Calu3 (cell line): ENCODE results near the gene RAP1GAP2. TPM values are rescaled to one million over a fixed set of nuclear protein-coding genes. Genes with fewer than 3 reads are reported as not detected.
"Not testable (repeated sequence)": the region's sequence is repeated elsewhere in the genome, so short reads cannot be mapped to it uniquely, and the experiment has no call there.

ENCODE experiments used
- BruUV-seq: library from RNA; stranded (reverse); fragments of 400-500 nt; replicated peaks from 2 replicates; lab custom pipeline; 2021; lab: Mats Ljungman, UMichigan
- CTCF ChIA-PET: fragments of 300-600 bp; sonication (Branson Sonifier 250); formaldehyde crosslinking; loops from one replicate; lab custom pipeline; 2022; ENCODE audit warnings: antibody characterized with exemption; lab: Charles Lee
- DNase-seq: peaks from one replicate; pipeline ENCODE4 v3.0.0; 2022
- H3K27ac Mint-ChIP-seq: one replicate; pipeline ENCODE4 v1.8.0; 2022; ENCODE audit warnings: mixed read lengths; ENCODE audit not compliant: unreplicated experiment
- H3K27me3 Mint-ChIP-seq: one replicate; pipeline ENCODE4 v1.8.0; 2022; ENCODE audit warnings: mixed read lengths; ENCODE audit not compliant: unreplicated experiment
- H3K36me3 Mint-ChIP-seq: one replicate; pipeline ENCODE4 v1.8.0; 2022; ENCODE audit warnings: mild to moderate bottlenecking, moderate library complexity, mixed read lengths; ENCODE audit not compliant: insufficient read depth, unreplicated experiment
- H3K4me1 Mint-ChIP-seq: one replicate; pipeline ENCODE4 v1.8.0; 2022; ENCODE audit warnings: mild to moderate bottlenecking, low read depth, mixed read lengths; ENCODE audit not compliant: unreplicated experiment
- H3K4me3 Mint-ChIP-seq: one replicate; pipeline ENCODE4 v1.8.0; 2022; ENCODE audit warnings: mild to moderate bottlenecking, low read depth, moderate library complexity, mixed read lengths; ENCODE audit not compliant: unreplicated experiment
- H3K9me3 Mint-ChIP-seq: one replicate; pipeline ENCODE4 v1.8.0; 2022; ENCODE audit warnings: low read depth, mixed read lengths; ENCODE audit not compliant: unreplicated experiment
- CTCF ChIP-seq: fragments of 200-600 bp; IDR thresholded peaks from one replicate; pipeline ENCODE4 v1.8.0; 2022; ENCODE audit warnings: antibody characterized with exemption; ENCODE audit not compliant: unreplicated experiment
- intact Hi-C: fragments of 100-400 bp; cut with micrococcal nuclease; formaldehyde crosslinking; loops from one replicate; pipeline ENCODE4 v1.10.0; 2022; ENCODE audit not compliant: unreplicated experiment
- total RNA-seq: library from RNA; stranded (reverse); gene quantifications from 2 replicates; pipeline ENCODE4 v1.2.3, GENCODE V29; 2022

The RAP1GAP2 gene
- total RNA-seq, 1 experiment from 2014 or later: 38.4 TPM

GRCh38 chr17:2783310-2784030, 12.8 kb upstream of the RAP1GAP2 start:
- no peak for DNase-seq
- Mint-ChIP-seq H3K9me3 (no peaks in the 10 kb centered on the region), H3K4me1 (no peaks in the 10 kb centered on the region), H3K27ac (no peak overlapping the region), H3K4me3 (no peak overlapping the region), H3K27me3 (peaks cover 47% of the 10 kb centered on the region), H3K36me3 (no peaks in the 10 kb centered on the region)
- CTCF ChIA-PET: no interaction called here
- BruUV-seq: no TSS peak
- TF ChIP-seq CTCF: no peak
- intact Hi-C loops: no loop called here

GRCh38 chr17:2784864-2785263, 11.4 kb upstream of the RAP1GAP2 start:
- H3K9me3 Mint-ChIP-seq: no peaks in the 10 kb centered on the region
- no peak overlapping the region for H3K27ac Mint-ChIP-seq
- intact Hi-C loops: no loop called here
- no peak overlapping the region for H3K4me3 Mint-ChIP-seq
- BruUV-seq: no TSS peak
- no peak for DNase-seq
- TF ChIP-seq CTCF: no peak
- H3K27me3 Mint-ChIP-seq: peaks cover 33% of the 10 kb centered on the region
- CTCF ChIA-PET: no interaction called here
- H3K4me1 Mint-ChIP-seq: no peaks in the 10 kb centered on the region
- no peaks in the 10 kb centered on the region for H3K36me3 Mint-ChIP-seq

GRCh38 chr17:2785376-2785775, 10.9 kb upstream of the RAP1GAP2 start:
- H3K9me3 Mint-ChIP-seq, intact Hi-C loops, H3K4me1 Mint-ChIP-seq, DNase-seq, H3K27ac Mint-ChIP-seq, BruUV-seq, CTCF ChIA-PET, H3K36me3 Mint-ChIP-seq, H3K4me3 Mint-ChIP-seq: not testable (repeated sequence)
- peaks cover 28% of the 10 kb centered on the region for H3K27me3 Mint-ChIP-seq

GRCh38 chr17:2786176-2786881, 9.9 kb upstream of the RAP1GAP2 start:
- no peaks in the 10 kb centered on the region for H3K9me3 Mint-ChIP-seq
- H3K4me3 Mint-ChIP-seq: no peak overlapping the region
- no peaks in the 10 kb centered on the region for H3K4me1 Mint-ChIP-seq
- DNase-seq: peak; percentile 91
- no TSS peak for BruUV-seq
- H3K27ac Mint-ChIP-seq: no peak overlapping the region
- peaks cover 19% of the 10 kb centered on the region for H3K27me3 Mint-ChIP-seq
- intact Hi-C loops: no loop called here
- peak; percentile 78 for TF ChIP-seq CTCF
- CTCF ChIA-PET: interaction anchor here (1.0 kb wide), 1 partner anchor 1057 kb away, joined by 5 read pairs; no protein-coding TSS in a partner anchor
- H3K36me3 Mint-ChIP-seq: no peaks in the 10 kb centered on the region
